Upper lobe of left lung (tissue), 4 donors: ENCODE data around the gene SCAF4.

Experiments used
- CTCF ChIP-seq, 6 experiments: fragments of 450-650 bp in 4 of 6; fragments of 200-600 bp in 2 of 6; sonication (generic) in 2 of 6; IDR thresholded peaks; one replicate each; pipeline ENCODE4 v1.5.1; 2016 to 2019; ENCODE audit warnings: antibody characterized with exemption in 6 of 6
- POLR2A ChIP-seq, 4 donors: fragments of 450-650 bp; IDR thresholded peaks; one replicate each; pipeline ENCODE4 v1.5.1; 2016 to 2017; ENCODE audit warnings: antibody characterized with exemption in 4 of 4, mild to moderate bottlenecking in 2 of 4
- POLR2AphosphoS5 ChIP-seq, 2 donors: sonication (generic); formaldehyde crosslinking; IDR thresholded peaks; one replicate each; pipeline ENCODE4 v1.5.1; 2017; ENCODE audit warnings: antibody characterized with exemption in 2 of 2

- TF ChIP-seq CTCF (IDR thresholded peaks at IDR 0.05) = no peak
- TF ChIP-seq POLR2AphosphoS5 (IDR thresholded peaks at IDR 0.05) = no peak
- TF ChIP-seq POLR2A (IDR thresholded peaks at IDR 0.05) = no peak
These were observed 64.8 kb downstream of the SCAF4 start for GRCh38 chr21:31667132-31667531.
